Measurements from ENCODE around the gene PPM1K.

GRCh38 chr4:88308587-88308986 lies 24.2 kb upstream of the PPM1K start:
- TF ChIP-seq POLR2AphosphoS5 (IDR thresholded peaks at IDR 0.05) (no peak), EZH2 (IDR thresholded peaks at IDR 0.05; ENCODE audit: borderline replicate concordance, insufficient read depth, low read length, poor library complexity, severe bottlenecking) (no peak), RAD21 (conservative IDR thresholded peaks at IDR 0.05) (no peak)
